Peyer's patch (tissue), 4 donors: ENCODE measurements around the gene PDE1C. TPM values are rescaled to one million over a fixed set of nuclear protein-coding genes. Genes with fewer than 3 reads are reported as not detected.

Source experiments
- DNase-seq, 3 donors: peaks; one replicate each; pipeline ENCODE4 v3.0.0-alpha.2; 2017 to 2019
- H3K27ac ChIP-seq, 4 donors: fragments of 200-600 bp; sonication (generic); one replicate each; pipeline ENCODE4 v1.5.1; 2016 to 2019
- H3K27me3 ChIP-seq, 2 donors: fragments of 200-600 bp; sonication (generic); one replicate each; pipeline ENCODE4 v1.5.1; 2019
- H3K36me3 ChIP-seq, 3 donors: fragments of 200-600 bp; sonication (generic); one replicate each; pipeline ENCODE4 v1.5.1; 2016 to 2019
- H3K4me1 ChIP-seq, 4 donors: fragments of 200-600 bp; sonication (generic); one replicate each; pipeline ENCODE4 v1.5.1; 2016 to 2019
- H3K4me3 ChIP-seq, 4 donors: fragments of 200-600 bp; sonication (generic); 1 replicate in 3 of 4; 2 replicates in 1 of 4; pipeline ENCODE4 v1.5.1; 2016 to 2019; ENCODE audit warnings: mild to moderate bottlenecking in 1 of 4
- H3K9me3 ChIP-seq, 4 donors: fragments of 200-600 bp; sonication (generic); one replicate each; pipeline ENCODE4 v1.5.1; 2016 to 2019; ENCODE audit warnings: mild to moderate bottlenecking in 1 of 4
- POLR2A ChIP-seq, 2 donors: fragments of 450-650 bp; IDR thresholded peaks; one replicate each; pipeline ENCODE4 v1.5.1; 2017; ENCODE audit warnings: antibody characterized with exemption in 2 of 2, mild to moderate bottlenecking in 2 of 2, moderate library complexity in 2 of 2
- total RNA-seq, 4 donors: library from RNA; depleted of rRNA; stranded (reverse); fragments of >200 nt; gene quantifications; one replicate each; pipeline ENCODE4 v1.1.0, GENCODE V29; 2016
- TF ChIP-seq, protein P1 (sequence below), 6 experiments: fragments of 450-650 bp in 4 of 6; fragments of 200-600 bp in 2 of 6; sonication (generic) in 1 of 6; IDR thresholded peaks; one replicate each; pipeline ENCODE4 v1.5.1; 2017 to 2019; ENCODE audit warnings: antibody characterized with exemption in 6 of 6, mild to moderate bottlenecking in 3 of 6, moderate library complexity in 1 of 6

Gene PDE1C
- total RNA-seq, 4 donors from 2014 or later: 2.5 to 15.7 (median 3.3) TPM

DNA sequence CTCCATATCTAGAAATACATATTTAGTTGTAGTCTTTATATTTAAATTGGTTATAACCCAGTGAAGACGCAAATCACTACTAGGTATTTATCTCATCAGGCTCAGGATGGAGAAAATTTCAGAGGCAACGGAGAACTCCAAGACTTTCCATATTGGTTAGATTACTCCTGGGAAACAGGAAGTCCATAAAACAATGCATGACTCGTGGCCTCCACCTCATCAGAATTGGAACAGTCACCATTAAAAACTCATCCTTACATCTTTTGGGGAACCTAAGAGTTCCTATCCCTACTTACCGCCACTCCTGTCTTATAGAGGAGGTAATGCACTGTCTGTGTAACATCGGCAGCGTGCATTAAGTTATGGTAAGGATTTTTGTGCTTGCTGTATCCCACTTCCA is 205.6 kb downstream of the PDE1C start:
- no peak for TF ChIP-seq POLR2A (IDR thresholded peaks at IDR 0.05)
- TF ChIP-seq, protein P1, sequence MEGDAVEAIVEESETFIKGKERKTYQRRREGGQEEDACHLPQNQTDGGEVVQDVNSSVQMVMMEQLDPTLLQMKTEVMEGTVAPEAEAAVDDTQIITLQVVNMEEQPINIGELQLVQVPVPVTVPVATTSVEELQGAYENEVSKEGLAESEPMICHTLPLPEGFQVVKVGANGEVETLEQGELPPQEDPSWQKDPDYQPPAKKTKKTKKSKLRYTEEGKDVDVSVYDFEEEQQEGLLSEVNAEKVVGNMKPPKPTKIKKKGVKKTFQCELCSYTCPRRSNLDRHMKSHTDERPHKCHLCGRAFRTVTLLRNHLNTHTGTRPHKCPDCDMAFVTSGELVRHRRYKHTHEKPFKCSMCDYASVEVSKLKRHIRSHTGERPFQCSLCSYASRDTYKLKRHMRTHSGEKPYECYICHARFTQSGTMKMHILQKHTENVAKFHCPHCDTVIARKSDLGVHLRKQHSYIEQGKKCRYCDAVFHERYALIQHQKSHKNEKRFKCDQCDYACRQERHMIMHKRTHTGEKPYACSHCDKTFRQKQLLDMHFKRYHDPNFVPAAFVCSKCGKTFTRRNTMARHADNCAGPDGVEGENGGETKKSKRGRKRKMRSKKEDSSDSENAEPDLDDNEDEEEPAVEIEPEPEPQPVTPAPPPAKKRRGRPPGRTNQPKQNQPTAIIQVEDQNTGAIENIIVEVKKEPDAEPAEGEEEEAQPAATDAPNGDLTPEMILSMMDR (IDR thresholded peaks at IDR 0.05): no peak
- no peaks in the 10 kb centered on the region for H3K9me3 ChIP-seq
- no peak for DNase-seq
- H3K4me1 ChIP-seq: no peaks in the 10 kb centered on the region
- no peak overlapping the region for H3K27ac ChIP-seq
- no peaks in the 10 kb centered on the region for H3K27me3 ChIP-seq
- no peaks in the 10 kb centered on the region for H3K36me3 ChIP-seq
- H3K4me3 ChIP-seq: no peak overlapping the region

GRCh38 chr7:31860925-31861324 is 209.3 kb downstream of the PDE1C start:
- H3K4me1 ChIP-seq: no peaks in the 10 kb centered on the region
- H3K9me3 ChIP-seq: no peaks in the 10 kb centered on the region
- H3K27ac ChIP-seq: no peak overlapping the region
- H3K27me3 ChIP-seq: no peaks in the 10 kb centered on the region
- no peaks in the 10 kb centered on the region for H3K36me3 ChIP-seq
- no peak overlapping the region for H3K4me3 ChIP-seq
- no peak for DNase-seq
- no peak for TF ChIP-seq POLR2A (IDR thresholded peaks at IDR 0.05)
- TF ChIP-seq, protein P1 (IDR thresholded peaks at IDR 0.05): no peak

GRCh38 chr7:31858055-31858454 is 212.2 kb downstream of the PDE1C start:
- H3K27ac ChIP-seq: no peak overlapping the region

DNA sequence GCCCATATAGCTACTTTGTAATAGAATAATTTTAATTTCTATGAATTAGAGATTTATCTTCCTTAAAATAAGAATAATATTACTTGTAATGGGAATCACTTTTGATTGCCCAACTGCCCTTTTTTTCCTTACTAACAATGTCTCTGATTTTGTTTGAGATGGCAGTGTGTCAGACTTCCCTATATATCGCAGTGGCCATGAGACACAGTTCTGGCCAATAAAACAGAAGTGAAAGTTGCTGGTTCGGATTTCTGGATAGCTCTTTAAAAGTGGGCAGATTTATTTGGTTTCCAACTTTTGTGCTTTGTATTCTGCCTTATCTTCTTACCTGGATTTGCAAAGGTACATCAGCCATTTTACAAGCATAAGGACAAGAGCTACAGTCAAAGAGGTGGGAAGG is 213.0 kb downstream of the PDE1C start:
- Histone ChIP-seq H3K27me3 (no peaks in the 10 kb centered on the region), H3K4me1 (no peaks in the 10 kb centered on the region), H3K36me3 (no peaks in the 10 kb centered on the region), H3K9me3 (no peaks in the 10 kb centered on the region), H3K4me3 (no peak overlapping the region), H3K27ac (no peak overlapping the region)
- TF ChIP-seq POLR2A (IDR thresholded peaks at IDR 0.05): no peak
- TF ChIP-seq, protein P1 (IDR thresholded peaks at IDR 0.05): no peak
- DNase-seq: no peak

More at GRCh38 chr7:31858055-31858454, 212.2 kb downstream of the PDE1C start:
- Histone ChIP-seq H3K4me3 (no peak overlapping the region), H3K36me3 (no peaks in the 10 kb centered on the region), H3K27me3 (no peaks in the 10 kb centered on the region), H3K4me1 (no peaks in the 10 kb centered on the region), H3K9me3 (no peaks in the 10 kb centered on the region)
- DNase-seq: no peak
- TF ChIP-seq, protein P1 (IDR thresholded peaks at IDR 0.05): no peak
- TF ChIP-seq POLR2A (IDR thresholded peaks at IDR 0.05): no peak

DNA sequence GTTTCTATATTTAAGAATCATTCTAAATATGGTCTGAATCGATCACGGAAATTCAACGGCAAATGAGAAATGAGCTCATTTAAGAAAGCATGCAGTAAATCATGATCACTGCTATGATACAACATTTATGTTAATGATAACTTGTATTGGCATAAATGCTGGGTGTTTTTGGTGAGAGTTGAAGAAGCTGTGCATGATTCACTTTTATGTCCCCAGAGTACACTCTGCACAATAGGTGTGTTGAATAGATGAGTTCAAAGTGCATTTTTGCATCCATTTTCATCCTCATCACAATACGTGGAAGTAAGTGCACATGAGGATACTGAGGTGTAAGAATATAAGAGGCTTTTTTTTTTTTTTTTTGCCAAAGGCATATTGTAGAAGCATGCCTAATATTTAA is 213.9 kb downstream of the PDE1C start:
- DNase-seq: no peak
- Histone ChIP-seq H3K4me1 (no peaks in the 10 kb centered on the region), H3K9me3 (no peaks in the 10 kb centered on the region), H3K36me3 (no peaks in the 10 kb centered on the region), H3K27ac (peak overlapping the region in 1 of 4 donors; percentile 47), H3K27me3 (no peaks in the 10 kb centered on the region), H3K4me3 (no peak overlapping the region)
- no peak for TF ChIP-seq POLR2A (IDR thresholded peaks at IDR 0.05)
- TF ChIP-seq, protein P1 (IDR thresholded peaks at IDR 0.05): no peak

GRCh38 chr7:31855530-31855929 is 214.7 kb downstream of the PDE1C start:
- Histone ChIP-seq H3K9me3 (no peaks in the 10 kb centered on the region), H3K36me3 (no peaks in the 10 kb centered on the region), H3K4me1 (no peaks in the 10 kb centered on the region), H3K27ac (no peak overlapping the region), H3K27me3 (no peaks in the 10 kb centered on the region), H3K4me3 (no peak overlapping the region)
- TF ChIP-seq POLR2A (IDR thresholded peaks at IDR 0.05): no peak
- TF ChIP-seq, protein P1 (IDR thresholded peaks at IDR 0.05): no peak
- no peak for DNase-seq
